Measurements from ENCODE around the gene ABHD17B.
A peak's percentile ranks its signal among the peaks of the same experiment; 100 is the strongest.

ABHD17B gene

DNA sequence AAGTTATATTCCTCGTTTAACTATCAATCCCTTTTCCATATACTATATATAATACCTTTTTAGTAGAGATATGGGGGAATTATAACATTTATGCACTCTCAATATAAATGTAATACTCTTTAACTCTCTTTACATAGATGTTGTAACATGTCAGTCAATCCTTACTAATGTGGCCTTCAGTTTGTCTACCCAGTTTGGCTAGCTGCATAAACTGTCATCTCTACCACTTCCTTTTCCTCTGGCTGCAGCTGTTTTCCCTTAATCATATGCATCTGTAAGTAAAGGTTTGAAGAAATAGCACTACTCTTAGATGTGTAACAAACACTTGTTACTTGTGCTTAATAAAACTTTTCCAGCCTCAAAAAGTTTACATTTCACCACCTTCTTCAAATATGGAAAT lies 13.4 kb downstream of the ABHD17B start:
- H3K27ac Mint-ChIP-seq, result peak overlapping the region; percentile 67

DNA sequence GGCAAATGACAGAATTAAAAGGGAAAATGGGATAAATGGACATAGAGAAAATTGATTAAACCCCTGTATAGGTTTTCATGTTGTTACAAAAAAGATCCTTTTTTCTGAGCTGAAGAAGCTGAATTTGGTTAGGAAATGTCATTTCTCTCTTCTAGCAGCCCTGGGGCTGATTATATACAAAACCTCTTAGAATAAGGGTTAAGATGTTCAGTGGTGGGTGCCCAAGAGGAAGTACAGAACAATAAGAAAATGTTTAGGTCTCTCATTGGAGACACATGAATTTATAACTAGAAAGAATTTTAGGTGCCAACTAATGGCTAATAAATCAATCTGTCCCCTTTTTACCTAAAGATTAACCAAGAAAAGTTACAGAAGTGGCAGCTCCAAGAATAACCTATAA lies 14.2 kb downstream of the ABHD17B start:
- peak overlapping the region; percentile 74 for H3K27ac Mint-ChIP-seq
- H3K9me3 Mint-ChIP-seq, result no peaks in the 10 kb centered on the region
- peak overlapping the region; percentile 23 for H3K4me3 Mint-ChIP-seq
- H3K27me3 Mint-ChIP-seq (ENCODE audit: low read depth), result no peaks in the 10 kb centered on the region
- H3K36me3 Mint-ChIP-seq (ENCODE audit: low read depth), result peaks cover 9% of the 10 kb centered on the region
- H3K4me1 Mint-ChIP-seq (ENCODE audit: low read depth), result peaks cover 59% of the 10 kb centered on the region

More for the DNA sequence above, 13.4 kb downstream of the ABHD17B start:
- Mint-ChIP-seq H3K27me3 (ENCODE audit: low read depth) (no peaks in the 10 kb centered on the region), H3K36me3 (ENCODE audit: low read depth) (peaks cover 9% of the 10 kb centered on the region), H3K4me3 (peak overlapping the region; percentile 47), H3K4me1 (ENCODE audit: low read depth) (peaks cover 66% of the 10 kb centered on the region), H3K9me3 (no peaks in the 10 kb centered on the region)

DNA sequence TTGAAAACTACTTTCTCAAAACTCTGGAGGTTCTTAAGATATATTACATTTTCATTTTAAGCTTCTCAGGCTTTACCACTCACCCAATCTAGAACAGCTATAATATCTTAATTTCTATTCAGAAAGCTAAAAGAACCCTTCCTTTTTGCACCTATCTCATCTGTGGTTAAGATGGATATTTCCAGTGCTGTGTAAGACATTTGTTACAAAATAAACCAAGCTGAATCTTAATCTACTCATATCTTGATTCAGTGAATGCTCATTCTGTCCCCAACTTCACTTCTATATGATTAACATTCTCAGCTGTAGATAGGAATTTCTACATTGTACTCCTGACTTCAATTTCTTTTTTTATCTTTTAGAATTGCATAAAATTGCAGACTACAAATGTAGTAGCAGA lies 15.0 kb downstream of the ABHD17B start:
- H3K4me3 Mint-ChIP-seq, result peak overlapping the region; percentile 40
- H3K27me3 Mint-ChIP-seq (ENCODE audit: low read depth), result no peaks in the 10 kb centered on the region
- H3K4me1 Mint-ChIP-seq (ENCODE audit: low read depth), result peaks cover 57% of the 10 kb centered on the region

GRCh38 chr9:71895117-71895516 lies 15.9 kb downstream of the ABHD17B start:
- Mint-ChIP-seq H3K27ac (peak overlapping the region; percentile 75), H3K4me3 (peak overlapping the region; percentile 48)

More for the DNA sequence above, 15.0 kb downstream of the ABHD17B start:
- Mint-ChIP-seq H3K9me3 (no peaks in the 10 kb centered on the region), H3K36me3 (ENCODE audit: low read depth) (peaks cover 10% of the 10 kb centered on the region), H3K27ac (peak overlapping the region; percentile 74)

DNA sequence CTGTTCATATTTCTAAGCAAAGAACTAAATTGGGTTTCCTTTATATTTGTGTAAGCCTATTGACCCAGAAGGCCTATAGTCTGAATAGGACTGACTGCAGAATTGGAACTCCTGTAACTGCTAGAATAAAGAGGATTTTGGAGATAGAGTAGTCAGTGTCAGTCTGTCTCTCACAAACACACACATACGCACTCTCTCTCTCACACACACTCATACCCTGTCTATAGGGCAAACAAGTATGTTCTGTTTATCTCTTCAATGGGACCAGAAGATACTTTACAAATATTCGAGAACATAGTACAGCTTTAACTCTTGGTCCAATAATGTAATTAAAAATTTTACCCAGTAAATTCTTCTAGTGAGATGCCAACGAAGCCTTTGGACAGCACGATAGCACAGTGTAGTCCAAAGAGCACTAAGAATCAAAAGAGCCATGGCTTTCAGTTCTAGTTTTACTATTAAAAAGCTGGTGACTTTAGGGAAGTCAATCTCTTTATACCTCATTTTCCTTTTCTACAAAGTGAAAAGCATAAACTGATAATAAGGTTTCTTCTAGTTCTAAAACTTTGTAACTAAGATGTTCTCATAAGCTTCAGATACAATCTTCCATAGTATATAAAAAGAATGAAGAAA lies 19.3 kb downstream of the ABHD17B start:
- Mint-ChIP-seq H3K4me1 (ENCODE audit: low read depth) (peaks cover 42% of the 10 kb centered on the region), H3K9me3 (no peaks in the 10 kb centered on the region), H3K36me3 (ENCODE audit: low read depth) (peaks cover 10% of the 10 kb centered on the region), H3K4me3 (no peak overlapping the region), H3K27ac (no peak overlapping the region), H3K27me3 (ENCODE audit: low read depth) (no peaks in the 10 kb centered on the region)

More at GRCh38 chr9:71895117-71895516, 15.9 kb downstream of the ABHD17B start:
- no peaks in the 10 kb centered on the region for H3K9me3 Mint-ChIP-seq
- peaks cover 57% of the 10 kb centered on the region for H3K4me1 Mint-ChIP-seq (ENCODE audit: low read depth)
- H3K36me3 Mint-ChIP-seq (ENCODE audit: low read depth), result peaks cover 10% of the 10 kb centered on the region
- H3K27me3 Mint-ChIP-seq (ENCODE audit: low read depth), result no peaks in the 10 kb centered on the region

GRCh38 chr9:71890042-71890679 lies 20.8 kb downstream of the ABHD17B start:
- H3K4me3 Mint-ChIP-seq, result no peak overlapping the region
- peaks cover 39% of the 10 kb centered on the region for H3K4me1 Mint-ChIP-seq (ENCODE audit: low read depth)
- no peak overlapping the region for H3K27ac Mint-ChIP-seq
- H3K36me3 Mint-ChIP-seq (ENCODE audit: low read depth), result peaks cover 12% of the 10 kb centered on the region
- no peaks in the 10 kb centered on the region for H3K27me3 Mint-ChIP-seq (ENCODE audit: low read depth)
- H3K9me3 Mint-ChIP-seq, result no peaks in the 10 kb centered on the region

DNA sequence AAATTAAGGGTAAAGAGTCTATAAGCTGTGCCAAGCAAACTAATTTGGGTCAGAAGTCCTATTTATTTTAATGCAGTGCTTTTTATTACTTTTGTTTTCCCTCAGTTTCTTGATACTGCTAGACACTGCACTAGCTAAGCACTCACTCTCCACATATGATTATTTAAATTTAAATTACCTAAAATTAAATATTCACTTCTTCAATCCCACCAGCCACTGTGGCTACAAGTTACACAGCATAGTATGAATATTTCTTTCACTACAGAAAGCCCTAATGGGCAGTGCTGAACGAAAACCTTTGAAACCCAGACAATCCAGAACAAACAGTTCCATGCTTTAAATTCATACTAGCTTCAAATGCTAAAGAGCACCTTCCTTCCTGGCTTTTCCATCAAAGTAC lies 23.6 kb downstream of the ABHD17B start:
- peaks cover 24% of the 10 kb centered on the region for H3K9me3 Mint-ChIP-seq
- H3K4me3 Mint-ChIP-seq, result no peak overlapping the region
- H3K4me1 Mint-ChIP-seq (ENCODE audit: low read depth), result peaks cover 31% of the 10 kb centered on the region
- H3K36me3 Mint-ChIP-seq (ENCODE audit: low read depth), result peaks cover 27% of the 10 kb centered on the region
- no peak overlapping the region for H3K27ac Mint-ChIP-seq
- H3K27me3 Mint-ChIP-seq (ENCODE audit: low read depth), result no peaks in the 10 kb centered on the region

- Mint-ChIP-seq H3K36me3 (ENCODE audit: low read depth) (peaks cover 33% of the 10 kb centered on the region), H3K4me3 (no peak overlapping the region)
Observed at GRCh38 chr9:71886541-71886940, 24.5 kb downstream of the ABHD17B start.

DNA sequence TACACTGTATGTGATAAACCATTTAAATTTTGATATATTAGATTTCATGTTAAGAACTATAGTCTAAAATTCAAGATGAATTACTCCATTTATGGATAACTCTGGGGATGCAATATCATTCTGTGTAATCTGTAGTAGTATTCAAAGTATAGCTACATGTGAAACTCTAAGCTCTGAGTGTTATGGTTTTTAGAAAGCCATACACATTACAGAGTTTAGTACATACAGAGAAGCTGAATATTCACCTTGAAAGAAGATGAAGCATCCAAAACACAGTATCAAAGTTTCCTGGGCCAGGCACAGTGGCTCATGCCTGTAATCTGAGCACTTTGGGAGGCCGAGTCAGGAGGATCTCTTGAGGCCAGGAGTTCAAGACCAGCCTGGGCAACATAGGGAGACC lies 25.0 kb downstream of the ABHD17B start:
- peaks cover 35% of the 10 kb centered on the region for H3K9me3 Mint-ChIP-seq
- H3K27me3 Mint-ChIP-seq (ENCODE audit: low read depth), result no peaks in the 10 kb centered on the region
- peaks cover 36% of the 10 kb centered on the region for H3K36me3 Mint-ChIP-seq (ENCODE audit: low read depth)
- no peak overlapping the region for H3K4me3 Mint-ChIP-seq
- peaks cover 28% of the 10 kb centered on the region for H3K4me1 Mint-ChIP-seq (ENCODE audit: low read depth)
- H3K27ac Mint-ChIP-seq, result peak overlapping the region; percentile 76

More at GRCh38 chr9:71886541-71886940, 24.5 kb downstream of the ABHD17B start:
- Mint-ChIP-seq H3K27ac (peak overlapping the region; percentile 76), H3K9me3 (peaks cover 30% of the 10 kb centered on the region), H3K27me3 (ENCODE audit: low read depth) (no peaks in the 10 kb centered on the region), H3K4me1 (ENCODE audit: low read depth) (peaks cover 31% of the 10 kb centered on the region)

- H3K36me3 Mint-ChIP-seq (ENCODE audit: low read depth), result peaks cover 39% of the 10 kb centered on the region
- peak overlapping the region; percentile 48 for H3K4me3 Mint-ChIP-seq
- H3K27me3 Mint-ChIP-seq (ENCODE audit: low read depth), result no peaks in the 10 kb centered on the region
Observed at GRCh38 chr9:71885467-71885866, 25.5 kb downstream of the ABHD17B start.

DNA sequence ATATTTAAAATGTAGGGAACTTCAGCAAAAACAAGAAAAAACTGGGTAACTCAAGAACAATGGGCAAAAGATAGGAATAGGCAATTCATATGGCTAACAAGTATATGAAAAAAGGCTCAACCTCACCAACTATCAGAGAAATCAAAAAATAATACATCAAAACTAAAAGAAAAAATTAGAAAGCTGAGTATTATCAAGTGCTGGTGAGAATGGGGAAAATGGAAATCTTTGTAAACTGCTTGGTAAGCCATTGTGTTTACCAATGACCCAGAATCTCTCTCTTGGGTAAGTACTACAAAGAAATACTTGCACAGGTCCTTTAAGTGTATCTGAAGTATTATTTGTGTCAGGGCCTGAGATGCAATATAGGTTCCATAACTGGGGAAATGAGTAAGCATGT lies 27.0 kb downstream of the ABHD17B start:
- Mint-ChIP-seq H3K4me3 (no peak overlapping the region), H3K36me3 (ENCODE audit: low read depth) (peaks cover 45% of the 10 kb centered on the region), H3K4me1 (ENCODE audit: low read depth) (peaks cover 26% of the 10 kb centered on the region), H3K27me3 (ENCODE audit: low read depth) (no peaks in the 10 kb centered on the region), H3K9me3 (peaks cover 51% of the 10 kb centered on the region), H3K27ac (no peak overlapping the region)

More at GRCh38 chr9:71885467-71885866, 25.5 kb downstream of the ABHD17B start:
- peaks cover 27% of the 10 kb centered on the region for H3K4me1 Mint-ChIP-seq (ENCODE audit: low read depth)
- peak overlapping the region; percentile 76 for H3K27ac Mint-ChIP-seq
- peaks cover 40% of the 10 kb centered on the region for H3K9me3 Mint-ChIP-seq

- H3K27me3 Mint-ChIP-seq (ENCODE audit: low read depth), result no peaks in the 10 kb centered on the region
- H3K4me1 Mint-ChIP-seq (ENCODE audit: low read depth), result peaks cover 4% of the 10 kb centered on the region
- no peak overlapping the region for H3K27ac Mint-ChIP-seq
- peaks cover 54% of the 10 kb centered on the region for H3K36me3 Mint-ChIP-seq (ENCODE audit: low read depth)
- peaks cover 67% of the 10 kb centered on the region for H3K9me3 Mint-ChIP-seq
- no peak overlapping the region for H3K4me3 Mint-ChIP-seq
Observed at GRCh38 chr9:71879644-71880174, 31.3 kb downstream of the ABHD17B start.

DNA sequence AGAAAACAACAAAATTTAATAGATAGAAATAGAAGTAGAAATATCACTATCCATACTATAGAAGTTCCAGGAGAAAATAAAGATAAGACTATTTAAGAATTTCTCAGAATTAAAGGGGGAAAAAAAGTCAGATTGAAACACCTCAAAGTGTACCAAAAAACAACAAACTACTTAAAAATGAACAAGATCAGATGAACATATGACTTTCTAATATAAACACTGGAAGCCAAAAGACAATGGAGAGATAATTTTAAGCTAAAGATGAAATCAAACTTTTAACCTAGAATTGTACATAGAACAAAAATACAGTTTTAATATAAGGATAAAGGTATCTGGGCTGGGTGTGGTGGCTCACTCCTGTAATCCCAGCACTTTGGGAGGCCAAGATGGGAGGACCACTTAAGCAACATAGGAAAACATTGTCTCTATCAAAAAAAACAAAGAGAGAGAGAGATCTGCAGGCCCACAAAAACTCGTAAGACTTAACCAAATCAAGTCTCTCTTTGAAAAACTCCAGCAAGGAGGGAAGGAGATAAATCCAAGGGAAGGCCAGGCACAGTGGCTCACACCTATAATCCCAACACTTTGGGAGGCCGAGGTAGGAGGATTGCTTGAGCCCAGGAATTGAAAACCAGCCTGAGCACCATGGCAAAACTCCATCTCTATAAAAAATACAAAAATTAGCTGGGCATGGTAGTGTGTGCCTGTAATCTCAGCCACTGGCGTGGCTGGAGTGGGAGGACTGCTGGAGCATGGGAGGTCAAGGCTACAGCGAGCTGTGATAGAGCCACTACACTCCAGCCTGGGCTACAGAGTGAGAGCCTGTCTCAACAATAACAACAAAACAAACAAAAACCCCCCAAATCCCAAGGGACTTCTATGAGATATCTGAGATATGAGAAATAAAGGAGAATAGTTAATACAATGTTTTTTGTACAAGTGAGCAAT lies 32.4 kb downstream of the ABHD17B start:
- Mint-ChIP-seq H3K27me3 (ENCODE audit: low read depth) (no peaks in the 10 kb centered on the region), H3K27ac (no peak overlapping the region), H3K36me3 (ENCODE audit: low read depth) (peaks cover 46% of the 10 kb centered on the region), H3K9me3 (peaks cover 55% of the 10 kb centered on the region), H3K4me3 (no peak overlapping the region), H3K4me1 (ENCODE audit: low read depth) (peaks cover 4% of the 10 kb centered on the region)

DNA sequence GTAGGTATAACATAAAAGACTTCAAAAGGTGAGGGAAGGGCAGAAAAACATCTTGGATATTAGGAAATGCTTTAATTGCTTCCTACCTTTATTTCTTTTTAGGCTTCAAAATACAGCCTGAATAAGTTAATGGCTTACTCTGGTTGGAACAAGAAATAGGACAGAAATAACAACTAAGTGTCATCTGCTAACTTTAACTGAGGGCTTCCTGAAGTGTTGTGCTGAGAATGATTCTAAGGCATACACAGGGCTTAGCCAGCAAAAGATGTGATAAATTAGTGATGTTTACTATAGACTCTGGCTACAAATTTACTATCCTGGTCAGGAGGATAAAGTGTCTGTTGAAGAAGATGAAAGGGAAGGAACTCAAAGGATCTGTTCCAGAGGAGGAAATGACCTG lies 34.2 kb downstream of the ABHD17B start:
- H3K4me3 Mint-ChIP-seq, result no peak overlapping the region
- H3K36me3 Mint-ChIP-seq (ENCODE audit: low read depth), result peaks cover 40% of the 10 kb centered on the region
- H3K27ac Mint-ChIP-seq, result no peak overlapping the region
- no peaks in the 10 kb centered on the region for H3K27me3 Mint-ChIP-seq (ENCODE audit: low read depth)
- peaks cover 4% of the 10 kb centered on the region for H3K4me1 Mint-ChIP-seq (ENCODE audit: low read depth)
- H3K9me3 Mint-ChIP-seq, result peaks cover 41% of the 10 kb centered on the region

All from T-helper 1 cell treated with Interleukin-12 subunit alpha and Interleukin-12 subunit beta and Interleukin-4 antibody, amounts not matched to agents 30 μg/mL and 1 μg/mL, for 36 hours (primary cell).